D721Med (cell line): ENCODE results near the gene ALDH4A1.
A peak's percentile ranks its signal among the peaks of the same experiment; 100 is the strongest.

Experiments
- DNase-seq: peaks from one replicate; pipeline ENCODE4 v3.0.0; 2011; ENCODE audit warnings: low spot score; ENCODE audit not compliant: insufficient read length
- FAIRE-seq: peaks from 2 replicates; lab custom pipeline; 2011; peaks lifted over from hg19 to GRCh38; lab: Jason Lieb, UNC
- TF ChIP-seq, protein P1 (sequence below): IDR thresholded peaks from 2 replicates; pipeline ENCODE4 v1.5.1; 2012; ENCODE audit warnings: mild to moderate bottlenecking, control low read depth; ENCODE audit not compliant: insufficient read depth; ENCODE audit errors: missing control alignments

Gene ALDH4A1, protein sequence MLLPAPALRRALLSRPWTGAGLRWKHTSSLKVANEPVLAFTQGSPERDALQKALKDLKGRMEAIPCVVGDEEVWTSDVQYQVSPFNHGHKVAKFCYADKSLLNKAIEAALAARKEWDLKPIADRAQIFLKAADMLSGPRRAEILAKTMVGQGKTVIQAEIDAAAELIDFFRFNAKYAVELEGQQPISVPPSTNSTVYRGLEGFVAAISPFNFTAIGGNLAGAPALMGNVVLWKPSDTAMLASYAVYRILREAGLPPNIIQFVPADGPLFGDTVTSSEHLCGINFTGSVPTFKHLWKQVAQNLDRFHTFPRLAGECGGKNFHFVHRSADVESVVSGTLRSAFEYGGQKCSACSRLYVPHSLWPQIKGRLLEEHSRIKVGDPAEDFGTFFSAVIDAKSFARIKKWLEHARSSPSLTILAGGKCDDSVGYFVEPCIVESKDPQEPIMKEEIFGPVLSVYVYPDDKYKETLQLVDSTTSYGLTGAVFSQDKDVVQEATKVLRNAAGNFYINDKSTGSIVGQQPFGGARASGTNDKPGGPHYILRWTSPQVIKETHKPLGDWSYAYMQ

DNA sequence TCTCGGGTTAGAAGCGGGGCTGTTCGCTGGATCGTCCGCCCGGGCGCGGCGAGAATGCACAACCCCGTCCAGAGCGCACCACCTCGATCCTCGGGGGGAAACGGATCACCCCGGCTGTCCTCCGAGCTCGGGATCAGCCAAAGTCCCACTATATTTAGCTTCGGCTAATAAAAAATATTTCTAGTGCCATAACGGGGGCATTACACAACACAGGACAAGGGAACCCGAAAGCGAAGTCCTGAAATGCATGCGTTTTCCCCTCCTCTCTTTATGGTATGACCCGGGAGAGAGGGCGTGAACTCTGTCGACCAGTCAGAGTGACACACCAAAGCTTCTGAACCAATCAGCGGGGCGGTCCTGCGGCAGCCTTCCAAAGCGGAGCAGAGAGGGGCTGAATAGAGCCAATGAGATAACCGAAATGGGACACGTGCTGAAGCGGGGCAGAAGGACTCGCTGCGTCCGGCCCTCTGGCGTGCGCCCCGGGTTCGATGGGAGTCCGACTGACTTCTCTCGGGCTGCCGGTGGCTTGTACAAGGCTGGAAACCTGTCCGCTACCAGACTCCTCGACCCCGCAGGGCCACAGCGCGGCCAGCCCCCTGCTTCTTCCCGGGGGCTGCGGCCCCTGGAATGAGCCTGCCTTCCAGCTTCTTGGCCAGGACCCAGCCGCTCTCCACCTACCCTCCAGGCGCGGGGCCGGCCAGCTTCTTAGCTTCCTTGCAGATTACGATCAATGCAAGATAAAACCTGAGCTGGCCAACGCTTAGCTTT lies at the start of gene ALDH4A1:
Gene ALDH4A1 (minus strand): TSS at position 33 of the 768 bp plus-strand sequence. CDS start 32 bp downstream, at position 1.
- TF ChIP-seq, protein P1, sequence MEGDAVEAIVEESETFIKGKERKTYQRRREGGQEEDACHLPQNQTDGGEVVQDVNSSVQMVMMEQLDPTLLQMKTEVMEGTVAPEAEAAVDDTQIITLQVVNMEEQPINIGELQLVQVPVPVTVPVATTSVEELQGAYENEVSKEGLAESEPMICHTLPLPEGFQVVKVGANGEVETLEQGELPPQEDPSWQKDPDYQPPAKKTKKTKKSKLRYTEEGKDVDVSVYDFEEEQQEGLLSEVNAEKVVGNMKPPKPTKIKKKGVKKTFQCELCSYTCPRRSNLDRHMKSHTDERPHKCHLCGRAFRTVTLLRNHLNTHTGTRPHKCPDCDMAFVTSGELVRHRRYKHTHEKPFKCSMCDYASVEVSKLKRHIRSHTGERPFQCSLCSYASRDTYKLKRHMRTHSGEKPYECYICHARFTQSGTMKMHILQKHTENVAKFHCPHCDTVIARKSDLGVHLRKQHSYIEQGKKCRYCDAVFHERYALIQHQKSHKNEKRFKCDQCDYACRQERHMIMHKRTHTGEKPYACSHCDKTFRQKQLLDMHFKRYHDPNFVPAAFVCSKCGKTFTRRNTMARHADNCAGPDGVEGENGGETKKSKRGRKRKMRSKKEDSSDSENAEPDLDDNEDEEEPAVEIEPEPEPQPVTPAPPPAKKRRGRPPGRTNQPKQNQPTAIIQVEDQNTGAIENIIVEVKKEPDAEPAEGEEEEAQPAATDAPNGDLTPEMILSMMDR: no peak
- peak; percentile 81 for DNase-seq
- no peak for FAIRE-seq

DNA sequence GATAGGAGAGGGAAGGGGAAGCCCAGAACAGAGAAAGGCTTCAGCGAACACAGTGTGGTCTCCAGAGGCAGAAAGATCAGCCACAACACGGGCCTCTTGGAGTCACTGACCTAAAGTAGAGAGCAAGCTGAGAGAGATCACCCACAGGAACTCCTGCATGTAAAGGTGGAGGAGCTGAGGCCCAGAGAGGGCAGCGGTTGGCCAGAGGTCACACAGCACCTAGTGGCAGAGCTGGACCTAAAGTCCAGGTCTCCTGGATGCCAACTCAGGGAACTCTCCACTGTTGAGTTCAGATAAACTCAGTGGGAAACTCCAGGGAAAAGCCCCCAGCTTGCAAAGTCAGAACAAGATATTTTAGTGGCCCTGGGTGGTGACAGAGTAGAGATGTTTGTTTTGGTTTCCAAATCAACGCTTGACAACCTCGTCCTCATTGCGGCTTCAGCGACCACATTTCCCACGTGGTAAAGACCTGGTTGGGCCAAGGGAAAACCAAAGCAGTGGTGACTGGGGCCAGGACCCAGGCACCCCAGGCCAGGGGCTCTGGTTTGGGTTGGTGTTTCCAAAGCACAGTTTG lies 49.5 kb upstream of the ALDH4A1 start:
- no peak for FAIRE-seq

DNA sequence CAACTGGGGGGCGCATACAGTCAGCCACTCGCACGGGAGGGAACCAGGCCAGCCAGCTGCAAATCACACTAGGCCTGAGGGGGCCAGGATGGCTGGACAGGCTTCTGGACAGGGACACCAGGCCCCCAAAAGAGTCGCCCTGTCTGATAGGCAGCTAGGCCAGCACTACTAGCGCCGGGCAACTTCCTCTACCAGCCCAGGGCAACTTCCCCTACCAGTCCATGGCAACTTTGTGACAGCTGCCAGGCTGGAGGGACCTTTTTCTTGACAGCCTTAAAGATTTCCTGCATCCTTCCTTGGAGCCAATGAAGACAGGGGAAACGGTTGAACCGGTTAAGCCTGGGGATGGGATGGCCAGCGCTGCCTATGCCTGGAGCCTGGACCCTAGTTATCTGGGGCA lies 49.1 kb upstream of the ALDH4A1 start:
- no peak for FAIRE-seq
- TF ChIP-seq, protein P1: no peak

More for the DNA sequence above, 49.5 kb upstream of the ALDH4A1 start:
- no peak for DNase-seq
- TF ChIP-seq, protein P1: no peak

DNA sequence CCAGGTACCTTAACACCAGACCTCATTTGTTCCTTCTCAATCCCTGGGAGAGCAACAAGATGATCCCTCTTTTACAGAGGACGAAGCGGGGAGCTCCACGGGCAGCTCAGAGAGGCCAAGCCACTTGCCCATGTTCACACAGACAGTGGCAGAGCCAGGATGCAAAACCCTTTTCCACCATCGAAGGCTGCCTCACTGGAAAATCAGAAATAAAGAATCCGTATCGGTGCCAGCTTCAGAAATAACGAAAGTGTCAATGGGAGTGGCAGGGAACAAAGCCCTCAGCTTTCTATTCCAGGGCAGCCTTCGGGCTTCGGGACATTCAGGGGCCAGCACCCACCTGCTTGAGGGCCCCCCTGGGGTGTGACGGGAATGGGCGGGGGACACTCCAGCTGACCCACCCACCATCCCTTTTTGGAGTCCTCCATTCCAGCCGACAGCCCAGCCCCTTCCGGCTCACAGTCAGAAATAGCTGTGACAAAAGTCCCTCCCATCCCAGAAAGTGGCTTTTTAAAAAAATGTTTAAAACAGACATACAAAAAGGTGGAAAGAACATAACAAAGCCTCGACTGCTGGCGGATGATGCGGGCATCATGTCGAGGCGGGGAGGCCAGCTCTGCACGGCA lies 48.2 kb upstream of the ALDH4A1 start:
- DNase-seq (no peak), FAIRE-seq (no peak)
- TF ChIP-seq, protein P1: no peak

More for the DNA sequence above, 49.1 kb upstream of the ALDH4A1 start:
- no peak for DNase-seq

DNA sequence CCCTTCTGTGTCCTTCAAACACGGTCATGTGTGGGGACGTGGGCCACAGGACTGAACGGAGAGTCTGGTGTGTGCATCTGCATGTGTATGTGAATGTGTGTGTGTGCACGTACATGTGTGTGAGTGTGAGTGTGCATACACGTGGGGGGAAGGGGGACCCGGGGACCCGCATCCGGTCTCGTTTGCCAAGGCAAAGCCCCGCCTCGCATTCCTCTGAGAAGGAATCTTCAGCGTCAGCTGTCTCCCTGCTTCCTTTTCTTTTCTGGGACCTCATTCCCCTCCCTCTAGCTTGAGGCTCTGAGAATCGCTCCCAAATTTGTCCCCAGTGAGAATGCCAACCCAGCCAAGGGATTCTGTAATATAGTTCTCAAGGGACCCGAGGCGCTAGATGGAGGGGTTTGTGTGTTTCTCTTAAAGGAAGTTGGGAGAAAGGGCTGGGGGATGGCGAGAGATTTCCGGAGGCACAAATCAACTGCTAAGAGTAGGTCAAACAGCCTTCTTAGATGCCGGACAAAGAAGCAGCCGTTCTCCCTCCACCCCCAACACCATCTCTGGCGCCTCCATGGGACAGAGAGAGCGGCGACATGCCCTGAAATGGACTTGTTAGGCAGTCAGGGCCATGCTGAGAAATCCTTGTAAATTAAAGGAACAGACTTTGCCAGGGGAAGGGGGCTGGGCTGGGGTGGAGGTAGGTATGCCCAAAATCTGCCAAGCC lies 47.5 kb upstream of the ALDH4A1 start:
- TF ChIP-seq, protein P1: no peak
- FAIRE-seq: no peak
- DNase-seq: no peak
